GM12891 (cell line): ENCODE measurements around the gene LRRC8A.

Experiments used
- POLR2A ChIP-seq: IDR thresholded peaks from 2 replicates; pipeline ENCODE4 v1.6.1; 2011; ENCODE audit warnings: low read depth, low read length, control low read depth
- POLR2AphosphoS5 ChIP-seq: IDR thresholded peaks from 2 replicates; pipeline ENCODE4 v1.6.1; 2011; ENCODE audit warnings: low read depth, low read length, control low read depth

DNA sequence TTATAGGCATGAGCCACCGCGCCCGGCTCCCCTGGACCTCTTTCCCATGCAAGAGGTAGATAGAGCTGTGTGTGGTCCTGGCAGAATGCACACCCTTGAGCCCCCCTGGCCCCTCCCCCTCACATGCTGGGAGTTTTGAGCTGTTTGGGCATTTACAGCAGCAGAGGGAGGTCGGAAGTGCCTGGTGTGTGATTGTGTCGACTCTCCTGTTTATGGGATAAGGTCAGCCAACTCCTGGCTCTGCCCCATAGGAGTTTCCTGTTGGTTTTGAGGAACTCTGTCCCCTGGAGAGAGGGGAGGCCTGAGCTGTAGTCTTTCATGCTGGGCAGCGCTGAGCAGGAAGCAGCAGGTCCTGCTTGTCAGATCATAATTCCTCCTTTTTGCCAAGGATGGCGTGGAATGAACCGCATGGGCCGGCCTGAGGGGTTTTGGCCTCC, 6.0 kb downstream of the LRRC8A start:
- no peak for TF ChIP-seq POLR2AphosphoS5
- no peak for TF ChIP-seq POLR2A
